ENCODE results near the gene SPARCL1. TPM values are rescaled to one million over a fixed set of nuclear protein-coding genes. Genes with fewer than 3 reads are reported as not detected.

SPARCL1 gene
- total and polyA plus RNA-seq, 2 experiments from 2014 or later = not detected

GRCh38 chr4:87545052-87545451 lies 15.9 kb upstream of the SPARCL1 start:
- H3K9me3 ChIP-seq (ENCODE audit: low read depth) = no peaks in the 10 kb centered on the region
- no peak for TF ChIP-seq CTCF (IDR thresholded peaks at IDR 0.05; ENCODE audit: low read depth, low read length)
- H3K27ac ChIP-seq = no peak overlapping the region
- H3K4me1 ChIP-seq (ENCODE audit: low read depth) = no peaks in the 10 kb centered on the region
- H3K36me3 ChIP-seq = no peaks in the 10 kb centered on the region
- DNase-seq (ENCODE audit: low read depth in 1 of 2, low spot score in 1 of 2) = no peak
- no peaks in the 10 kb centered on the region for H3K27me3 ChIP-seq
- H3K4me3 ChIP-seq = no peak overlapping the region

- H3K9me3 ChIP-seq (ENCODE audit: low read depth) = no peaks in the 10 kb centered on the region
- H3K27ac ChIP-seq = no peak overlapping the region
- no peaks in the 10 kb centered on the region for H3K4me1 ChIP-seq (ENCODE audit: low read depth)
- H3K36me3 ChIP-seq = no peaks in the 10 kb centered on the region
- H3K4me3 ChIP-seq = no peak overlapping the region
- DNase-seq (ENCODE audit: low read depth in 1 of 2, low spot score in 1 of 2) = peak; percentile 45 to 80
- TF ChIP-seq CTCF (IDR thresholded peaks at IDR 0.05; ENCODE audit: low read depth, low read length) = peak; percentile 70
- H3K27me3 ChIP-seq = no peaks in the 10 kb centered on the region
These were observed 14.8 kb upstream of the SPARCL1 start for GRCh38 chr4:87543835-87544461.

- Histone ChIP-seq H3K4me3 (no peak overlapping the region), H3K9me3 (ENCODE audit: low read depth) (no peaks in the 10 kb centered on the region), H3K36me3 (no peaks in the 10 kb centered on the region), H3K27me3 (no peaks in the 10 kb centered on the region), H3K27ac (no peak overlapping the region), H3K4me1 (ENCODE audit: low read depth) (no peaks in the 10 kb centered on the region)
- no peak for DNase-seq (ENCODE audit: low read depth in 1 of 2, low spot score in 1 of 2)
- TF ChIP-seq CTCF (IDR thresholded peaks at IDR 0.05; ENCODE audit: low read depth, low read length) = no peak
These were observed 13.6 kb upstream of the SPARCL1 start for GRCh38 chr4:87542734-87543312.

- Histone ChIP-seq H3K4me3 (no peak overlapping the region), H3K27me3 (no peaks in the 10 kb centered on the region), H3K4me1 (ENCODE audit: low read depth) (no peaks in the 10 kb centered on the region), H3K27ac (no peak overlapping the region), H3K9me3 (ENCODE audit: low read depth) (no peaks in the 10 kb centered on the region), H3K36me3 (no peaks in the 10 kb centered on the region)
- no peak for DNase-seq (ENCODE audit: low read depth in 1 of 2, low spot score in 1 of 2)
- no peak for TF ChIP-seq CTCF (IDR thresholded peaks at IDR 0.05; ENCODE audit: low read depth, low read length)
These were observed 13.0 kb upstream of the SPARCL1 start for GRCh38 chr4:87541956-87542709.

GRCh38 chr4:87541521-87541920 lies 12.3 kb upstream of the SPARCL1 start:
- H3K27ac ChIP-seq = no peak overlapping the region
- no peak for TF ChIP-seq CTCF (IDR thresholded peaks at IDR 0.05; ENCODE audit: low read depth, low read length)
- H3K4me1 ChIP-seq (ENCODE audit: low read depth) = no peaks in the 10 kb centered on the region

More at GRCh38 chr4:87541521-87541920, 12.3 kb upstream of the SPARCL1 start:
- Histone ChIP-seq H3K9me3 (ENCODE audit: low read depth) (no peaks in the 10 kb centered on the region), H3K27me3 (no peaks in the 10 kb centered on the region), H3K36me3 (no peaks in the 10 kb centered on the region), H3K4me3 (no peak overlapping the region)
- DNase-seq (ENCODE audit: low read depth in 1 of 2, low spot score in 1 of 2) = no peak

Data from cardiac muscle cell (in vitro differentiated cells and primary cell).